ENCODE data around the gene APOBEC3A. TPM values are rescaled to one million over a fixed set of nuclear protein-coding genes. Genes with fewer than 3 reads are reported as not detected.

APOBEC3A gene
- total and polyA plus RNA-seq, 2 of the 8 experiments (the other 6 are each of a cell fraction or from before 2014, with no cell fraction given) = not detected

DNA sequence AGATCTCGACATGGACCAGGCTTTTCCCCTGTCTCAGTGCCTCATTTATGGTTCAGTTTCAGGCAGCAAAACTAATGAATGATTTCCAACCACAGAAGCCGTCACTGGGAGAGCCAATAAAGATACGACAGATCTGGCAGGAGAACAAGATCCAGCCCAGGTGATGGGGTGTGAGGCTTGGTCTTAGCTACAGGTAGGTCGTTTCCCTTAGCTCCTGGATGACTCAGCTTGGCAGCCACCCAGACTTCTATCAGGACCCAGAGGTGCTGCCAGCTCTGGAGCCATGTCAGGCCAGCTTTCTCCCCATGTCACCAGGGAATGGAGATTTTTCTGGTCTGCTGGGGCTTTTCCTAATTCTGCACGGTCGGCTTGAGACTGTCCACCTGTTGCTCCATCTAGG, 36.3 kb upstream of the APOBEC3A start:
- Histone ChIP-seq H2BK5ac (ENCODE audit: low read depth, low read length) (no peak overlapping the region), H4K8ac (ENCODE audit: extremely low read depth, insufficient read depth, low read length) (no peak overlapping the region), H2BK15ac (ENCODE audit: low read length) (no peak overlapping the region), H3K23ac (ENCODE audit: insufficient read length) (no peak overlapping the region), H4K91ac (replicated peaks; ENCODE audit: insufficient read length, low read length) (no peak overlapping the region), H3K9ac (replicated peaks in 1 of 4; ENCODE audit: extremely low read depth in 1 of 4, low read depth in 3 of 4, low read length in 3 of 4) (no peak overlapping the region), H2BK12ac (ENCODE audit: low read depth, low read length) (no peak overlapping the region), H3K4me3 (ENCODE audit: extremely low read depth in 1 of 4, insufficient read depth in 2 of 4, low read depth in 3 of 4, low read length in 4 of 4) (no peak overlapping the region), H3K79me2 (ENCODE audit: control insufficient read depth in 1 of 2, insufficient read depth in 2 of 2, low read length in 2 of 2) (no peaks in the 10 kb centered on the region), H3K9me3 (ENCODE audit: insufficient read depth in 2 of 2, low read depth in 1 of 2, low read length in 1 of 2) (no peaks in the 10 kb centered on the region), H3K27ac (ENCODE audit: low read depth, low read length) (no peak overlapping the region), H3K18ac (ENCODE audit: extremely low read depth, low read length) (no peak overlapping the region), H2BK120ac (replicated peaks; ENCODE audit: low read depth, low read length) (no peak overlapping the region), H3K4me2 (ENCODE audit: insufficient read depth in 1 of 2, low read depth in 2 of 2, low read length in 2 of 2) (no peak overlapping the region), H3K36me3 (ENCODE audit: control insufficient read depth in 2 of 4, insufficient read depth in 4 of 4, low read length in 3 of 4) (no peaks in the 10 kb centered on the region), H3K56ac (replicated peaks; ENCODE audit: insufficient read length, low read depth, low read length) (no peak overlapping the region), H4K5ac (ENCODE audit: insufficient read length, low read depth, low read length) (no peak overlapping the region), H3K27me3 (replicated peaks in 1 of 4; ENCODE audit: control insufficient read depth in 3 of 4, extremely low read depth in 1 of 4, insufficient read depth in 3 of 4, low read length in 3 of 4) (no peaks in the 10 kb centered on the region; a peak in 2 of 7 replicates), H4K20me1 (replicated peaks in 1 of 2; ENCODE audit: control insufficient read depth in 1 of 2, insufficient read depth in 2 of 2, low read length in 2 of 2) (no peaks in the 10 kb centered on the region), H2AK5ac (ENCODE audit: low read depth, low read length) (no peak overlapping the region), H3K79me1 (ENCODE audit: low read depth, low read length) (no peaks in the 10 kb centered on the region), H3K4me1 (replicated peaks in 1 of 4; ENCODE audit: control insufficient read depth in 3 of 4, insufficient read depth in 4 of 4, low read length in 3 of 4) (no peaks in the 10 kb centered on the region), H3K23me2 (ENCODE audit: low read depth, low read length) (0 out of 2 replicates have a peak, but pooled peaks cover 4% of the 10 kb centered on the region), H3K4ac (replicated peaks; ENCODE audit: insufficient read length, low read depth, low read length) (no peak overlapping the region), H3K14ac (ENCODE audit: insufficient read length) (no peak overlapping the region), H2BK20ac (ENCODE audit: low read length) (no peak overlapping the region), H2AFZ (ENCODE audit: low read length) (no peak overlapping the region)
- WGBS, 2 experiments (ENCODE audit: extremely low coverage in 1 of 2, insufficient coverage in 1 of 2, insufficient read length in 1 of 2, insufficient replicate concordance in 2 of 2, low coverage in 1 of 2, low lambda C conversion rate in 2 of 2, missing lambda C conversion rate in 1 of 2) = 88% methylated on average over 6 of the region's 6 CpGs; no CpG with 5 or more reads in 1 of the 2 experiments
- TF ChIP-seq TAF7 (optimal IDR thresholded peaks at IDR 0.05; ENCODE audit: borderline replicate concordance, low read depth, low read length) (no peak), HDAC6 (IDR thresholded peaks at IDR 0.05; ENCODE audit: low read depth, low read length) (no peak), JUND (IDR thresholded peaks at IDR 0.05; ENCODE audit: low read length) (no peak), GTF2F1 (IDR thresholded peaks at IDR 0.05; ENCODE audit: borderline replicate concordance, low read depth, low read length) (no peak), YY1 (IDR thresholded peaks at IDR 0.05; ENCODE audit: low read depth, low read length) (no peak), EZH2 (IDR thresholded peaks at IDR 0.05; ENCODE audit: low read depth, low read length, severe bottlenecking) (no peak), CEBPB (IDR thresholded peaks at IDR 0.05; ENCODE audit: low read depth, low read length) (no peak)
- TF ChIP-seq, protein P1, sequence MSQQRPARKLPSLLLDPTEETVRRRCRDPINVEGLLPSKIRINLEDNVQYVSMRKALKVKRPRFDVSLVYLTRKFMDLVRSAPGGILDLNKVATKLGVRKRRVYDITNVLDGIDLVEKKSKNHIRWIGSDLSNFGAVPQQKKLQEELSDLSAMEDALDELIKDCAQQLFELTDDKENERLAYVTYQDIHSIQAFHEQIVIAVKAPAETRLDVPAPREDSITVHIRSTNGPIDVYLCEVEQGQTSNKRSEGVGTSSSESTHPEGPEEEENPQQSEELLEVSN (IDR thresholded peaks at IDR 0.05) = no peak
- DNase-seq (ENCODE audit: low read depth in 1 of 2, low spot score in 2 of 2) = no peak
- ChIA-PET POLR2A (ENCODE audit: partially characterized antibody) (interaction anchor here (0.7 kb wide), 1 partner anchor 47 kb away, joined by 3 read pairs; no protein-coding TSS in a partner anchor), CTCF (ENCODE audit: partially characterized antibody) (interaction anchor here (0.7 to 2.3 kb wide), 3 partner anchors 19 to 53 kb away, joined by 3 to 9 read pairs (median 7); partner anchors contain the start of gene CBX6)
- FAIRE-seq = no peak
